Stimulated activated CD8-positive, alpha-beta memory T cell treated with anti-CD3 and anti-CD28 coated beads, Interleukin-12 subunit alpha, Interleukin-12 subunit beta, amount 100 ng/mL, for 24 hours (primary cell): ENCODE measurements around the gene CCDC187.

Experiments used
- DNase-seq: peaks from one replicate; pipeline ENCODE4 v3.0.0-alpha.2; 2020; ENCODE audit errors: extremely low read depth

CCDC187 gene

GRCh38 chr9:136339173-136339957 is 35.5 kb upstream of the CCDC187 start:
- DNase-seq, result no peak

- DNase-seq, result no peak
These were observed 34.6 kb upstream of the CCDC187 start for GRCh38 chr9:136338511-136338910.

- no peak for DNase-seq
These were observed 33.8 kb upstream of the CCDC187 start for GRCh38 chr9:136337416-136338395.

GRCh38 chr9:136336881-136337280 is 33.0 kb upstream of the CCDC187 start:
- no peak for DNase-seq

- DNase-seq, result no peak
These were observed 32.4 kb upstream of the CCDC187 start for GRCh38 chr9:136336156-136336870.

- DNase-seq, result no peak
These were observed 31.6 kb upstream of the CCDC187 start for GRCh38 chr9:136335296-136336155.

- no peak for DNase-seq
These were observed 30.6 kb upstream of the CCDC187 start for GRCh38 chr9:136334541-136334940.

GRCh38 chr9:136333486-136333885 is 29.6 kb upstream of the CCDC187 start:
- DNase-seq, result no peak

GRCh38 chr9:136333045-136333444 is 29.2 kb upstream of the CCDC187 start:
- DNase-seq, result no peak

- no peak for DNase-seq
These were observed 28.6 kb upstream of the CCDC187 start for GRCh38 chr9:136332482-136332983.

- DNase-seq, result no peak
These were observed 27.9 kb upstream of the CCDC187 start for GRCh38 chr9:136331556-136332481.

GRCh38 chr9:136331030-136331429 is 27.1 kb upstream of the CCDC187 start:
- DNase-seq, result no peak

- no peak for DNase-seq
These were observed 26.6 kb upstream of the CCDC187 start for GRCh38 chr9:136330406-136330990.

- no peak for DNase-seq
These were observed 25.9 kb upstream of the CCDC187 start for GRCh38 chr9:136329636-136330405.

- DNase-seq, result no peak
These were observed 25.3 kb upstream of the CCDC187 start for GRCh38 chr9:136329211-136329627.

- DNase-seq, result no peak
These were observed 24.7 kb upstream of the CCDC187 start for GRCh38 chr9:136328622-136329041.

GRCh38 chr9:136328011-136328621 is 24.2 kb upstream of the CCDC187 start:
- DNase-seq, result no peak
